ENCODE results near the gene RUBCN.
"Not testable (repeated sequence)": the region's sequence is repeated elsewhere in the genome, so short reads cannot be mapped to it uniquely, and the experiment has no call there.

RUBCN gene

DNA sequence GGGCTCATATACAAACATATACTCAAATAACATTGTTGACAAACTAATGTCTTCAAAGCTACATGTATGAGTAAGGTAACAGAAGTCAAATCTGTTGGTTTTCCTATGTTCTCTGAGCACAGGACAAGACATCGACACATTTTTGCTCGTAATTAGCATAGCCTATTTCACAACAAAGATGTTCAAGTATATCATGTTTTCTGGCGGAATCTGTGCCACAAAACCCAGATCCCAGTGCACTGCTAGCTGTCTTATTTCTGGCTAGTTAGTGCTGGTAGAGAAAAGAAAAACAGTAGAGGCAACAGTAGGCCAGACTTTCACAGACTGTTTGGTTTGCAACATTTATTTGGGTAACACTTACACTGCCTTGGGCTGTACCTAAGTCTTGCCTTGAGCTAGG lies 51.2 kb downstream of the RUBCN start:
- no peak for DNase-seq (ENCODE audit: low read depth)

DNA sequence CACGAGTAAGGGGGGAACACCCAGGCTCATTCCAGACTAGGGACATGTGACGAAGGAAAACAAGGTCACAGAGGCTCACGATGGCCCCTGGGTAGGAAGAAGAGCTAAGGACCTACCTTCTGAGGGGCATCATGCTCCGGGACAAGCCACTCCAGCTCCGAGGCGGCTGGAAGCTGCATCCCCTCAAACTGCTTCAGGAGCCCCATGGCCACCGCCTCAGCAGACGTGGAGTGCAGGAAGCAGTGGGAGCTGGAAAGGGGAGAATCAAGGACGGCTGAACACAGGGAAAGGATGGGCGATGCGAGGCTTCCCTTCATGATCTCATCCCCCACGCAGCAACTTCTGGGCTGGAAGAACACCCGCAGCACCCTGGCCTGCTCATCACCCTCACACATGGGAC lies 53.5 kb downstream of the RUBCN start:
- DNase-seq (ENCODE audit: low read depth) = no peak

DNA sequence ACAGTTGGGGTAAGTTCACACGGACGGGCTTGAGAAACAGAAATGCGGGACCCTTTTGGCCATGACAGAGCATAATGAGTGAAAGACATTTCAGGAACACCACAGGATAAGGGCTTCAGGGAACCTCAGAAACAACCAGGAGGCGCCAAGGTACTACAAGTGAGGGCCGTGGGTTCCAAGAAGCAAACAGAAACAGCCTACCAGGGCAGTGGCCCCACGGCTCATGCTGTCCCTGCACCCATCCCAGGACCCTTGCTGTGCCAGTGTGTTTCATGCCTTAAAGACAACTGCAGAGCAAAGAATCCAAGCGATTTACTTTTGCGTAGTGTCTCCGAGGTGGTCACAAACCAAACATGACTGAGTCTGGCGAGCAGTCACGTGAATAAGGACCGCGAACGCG lies 54.0 kb downstream of the RUBCN start:
- no peak for DNase-seq (ENCODE audit: low read depth)

DNA sequence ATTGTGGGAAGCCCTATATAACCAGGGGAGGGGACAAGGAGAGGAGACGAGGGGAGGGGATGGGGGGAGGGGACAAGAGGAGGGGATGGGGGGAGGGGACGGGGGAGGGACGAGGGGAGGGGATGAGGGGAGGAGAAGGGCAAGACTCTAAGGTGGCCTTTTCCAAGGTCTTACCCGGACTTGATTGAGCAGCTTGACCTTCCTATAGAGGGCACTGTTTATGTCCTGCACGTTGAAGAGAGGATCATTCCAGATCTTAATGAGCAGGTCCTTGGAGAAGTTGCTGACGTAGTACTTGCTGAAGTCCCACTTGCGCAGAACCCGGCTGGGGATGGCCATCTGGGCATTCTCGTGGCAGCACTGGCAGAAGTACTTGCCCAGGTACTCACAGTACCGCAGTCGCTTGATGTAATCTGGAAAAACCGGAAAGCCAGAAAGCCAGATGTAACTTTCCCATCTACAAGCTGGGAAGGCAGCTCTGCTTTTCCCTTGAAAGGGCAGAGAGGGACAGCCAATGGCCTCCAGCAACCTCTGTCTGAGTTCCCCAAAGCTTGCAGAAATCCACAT lies 55.7 kb downstream of the RUBCN start:
- no peak for DNase-seq (ENCODE audit: low read depth)

DNA sequence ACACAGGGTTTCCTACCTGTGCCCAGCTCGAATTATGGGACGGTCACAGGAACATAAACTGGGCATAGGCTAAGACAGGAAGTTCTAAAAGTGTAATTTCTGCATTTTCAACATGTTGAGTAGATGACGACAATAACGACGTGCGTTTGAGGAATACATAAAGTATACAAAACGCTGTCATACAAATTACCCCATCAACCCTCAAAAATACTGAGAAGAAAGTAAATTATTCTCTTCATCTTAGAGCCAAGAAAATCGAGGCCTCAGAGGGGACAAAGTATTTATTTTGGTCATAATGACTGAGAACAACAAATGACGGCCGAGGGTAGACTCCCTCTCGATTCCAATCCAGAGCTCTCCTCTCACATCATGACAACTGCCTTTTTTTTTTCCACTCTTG lies 60.8 kb downstream of the RUBCN start:
- no peak for DNase-seq (ENCODE audit: low read depth)

DNA sequence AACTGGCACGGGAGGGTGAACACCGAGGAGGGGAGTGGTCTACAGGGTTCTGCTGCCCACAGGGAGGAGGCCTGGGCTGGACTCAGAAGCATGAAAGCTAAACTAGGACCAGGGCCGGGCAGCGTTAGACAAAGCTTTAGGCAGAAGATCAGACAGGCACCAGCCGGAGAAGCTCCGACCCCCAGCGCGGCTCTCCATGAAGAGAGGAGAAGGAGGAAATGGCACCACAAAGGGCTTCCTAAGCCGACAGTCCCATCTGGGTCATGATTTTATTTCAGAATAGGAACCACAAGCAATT lies 61.2 kb downstream of the RUBCN start:
- no peak for DNase-seq (ENCODE audit: low read depth)

DNA sequence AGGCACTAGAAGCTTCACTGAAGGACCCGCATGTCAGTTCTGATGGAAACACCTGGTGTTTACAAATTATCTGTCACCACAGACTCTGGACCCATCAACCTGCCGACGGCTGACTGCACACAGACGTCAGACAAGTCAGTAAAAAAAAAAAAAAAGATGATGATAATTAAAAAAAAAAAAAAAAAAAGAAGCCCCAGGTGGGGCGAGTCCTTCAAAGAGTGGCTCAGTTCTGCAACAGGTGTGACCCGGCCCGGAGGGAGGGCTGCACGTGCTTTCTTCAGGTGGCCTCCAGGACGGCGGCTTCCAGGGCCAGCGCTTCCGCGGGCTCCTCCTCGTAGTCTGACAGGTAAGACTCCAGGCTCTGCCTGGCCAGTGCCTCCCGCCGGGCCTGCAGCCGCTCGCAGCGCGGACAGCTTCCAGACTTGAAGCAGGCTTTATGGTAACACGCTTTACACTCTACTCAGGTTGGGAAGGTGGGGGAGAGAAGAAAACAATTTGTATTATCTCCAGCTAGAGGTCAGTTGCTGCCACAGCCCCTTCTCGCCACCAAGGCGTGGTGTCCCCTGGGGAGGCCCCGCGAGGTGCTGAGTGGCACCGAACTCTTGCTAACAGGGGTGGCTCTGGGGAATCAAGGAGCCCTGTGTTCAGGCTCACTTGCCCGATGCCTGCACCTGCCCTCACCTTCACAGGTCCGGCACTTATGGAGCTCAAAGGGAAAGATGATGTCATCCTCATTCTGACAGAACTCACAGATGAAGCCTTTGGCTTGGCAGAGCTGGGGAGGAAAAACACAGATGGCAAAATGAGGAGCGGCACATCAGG lies 61.8 kb downstream of the RUBCN start:
- no peak for DNase-seq (ENCODE audit: low read depth)

DNA sequence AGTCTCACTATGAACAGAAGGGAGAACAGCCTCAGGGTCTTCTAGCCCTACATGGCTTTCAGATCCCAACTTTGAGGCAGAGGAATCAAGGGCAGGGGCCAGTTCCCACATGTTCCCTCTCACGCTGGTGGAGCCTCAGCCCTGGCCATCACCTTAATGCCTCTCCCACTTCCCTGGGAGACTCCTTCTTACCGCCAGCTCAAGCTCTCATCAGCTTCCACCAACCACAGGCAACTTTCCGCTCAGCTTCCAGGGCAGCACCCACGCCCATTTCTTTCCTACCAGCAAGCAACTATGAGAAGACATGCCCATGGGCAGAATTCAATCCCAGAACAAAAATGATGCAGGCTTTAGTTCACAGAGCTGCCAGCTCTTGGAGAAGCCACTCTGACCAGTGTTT lies 63.5 kb downstream of the RUBCN start:
- no peak for DNase-seq (ENCODE audit: low read depth)

DNA sequence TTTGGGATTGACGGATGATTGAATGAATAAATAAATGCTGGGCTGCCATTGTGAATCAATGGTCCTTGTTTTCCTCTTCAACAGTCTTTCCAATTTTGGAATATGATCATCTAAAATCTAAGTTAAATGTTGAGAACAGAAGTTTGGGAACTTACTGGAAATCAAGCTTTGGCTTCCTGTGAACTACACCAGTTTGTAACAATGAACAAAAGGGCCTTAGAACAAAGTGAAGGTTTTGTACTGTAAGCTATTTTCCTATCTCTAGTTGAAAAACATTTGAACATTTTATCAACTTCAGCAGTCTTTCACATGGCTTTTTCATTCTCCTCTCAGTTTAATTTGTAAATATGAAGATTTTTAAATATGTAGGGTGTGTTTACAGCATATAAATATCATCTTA lies 66.3 kb downstream of the RUBCN start:
- no peak for DNase-seq (ENCODE audit: low read depth)

DNA sequence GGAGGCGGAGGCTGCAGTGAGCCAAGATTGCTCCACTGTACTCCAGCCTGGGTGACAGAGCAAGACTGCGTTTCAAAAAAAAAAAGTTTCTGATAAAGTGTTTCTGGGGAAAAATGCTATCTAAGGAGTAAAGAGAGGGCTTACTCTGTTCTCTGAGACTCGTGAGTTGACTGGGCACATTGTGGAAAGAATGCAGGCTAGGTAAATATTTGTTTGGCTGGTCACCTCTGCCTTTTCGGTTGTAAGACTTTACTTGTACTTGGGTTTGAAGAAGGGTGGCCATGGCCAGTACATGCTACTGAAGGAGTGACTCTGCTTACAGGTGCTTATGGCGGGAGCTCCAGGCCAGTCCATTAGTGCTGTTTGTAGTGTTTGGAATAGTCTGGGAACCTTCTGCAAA lies 68.7 kb downstream of the RUBCN start:
- DNase-seq (ENCODE audit: low read depth) = no peak

DNA sequence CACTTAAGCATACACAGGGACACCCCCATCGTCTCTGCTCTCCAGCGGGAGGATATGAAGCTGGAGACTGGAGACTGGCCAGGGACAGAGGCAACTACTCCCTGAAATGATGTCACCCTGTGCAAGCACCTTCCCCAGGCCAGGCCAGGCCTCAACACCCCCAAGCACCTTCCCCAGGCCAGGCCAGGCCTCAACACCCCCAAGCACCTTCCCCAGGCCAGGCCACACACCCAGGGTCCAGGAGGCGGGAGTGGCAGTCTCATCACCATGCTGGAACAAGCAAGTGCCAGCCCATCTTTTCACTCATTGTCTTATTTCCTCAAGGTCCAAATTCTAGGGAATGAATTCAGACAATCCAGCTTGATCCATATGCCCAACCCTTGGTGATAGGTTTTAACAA lies 69.4 kb downstream of the RUBCN start:
- DNase-seq (ENCODE audit: low read depth) = not testable (repeated sequence)

DNA sequence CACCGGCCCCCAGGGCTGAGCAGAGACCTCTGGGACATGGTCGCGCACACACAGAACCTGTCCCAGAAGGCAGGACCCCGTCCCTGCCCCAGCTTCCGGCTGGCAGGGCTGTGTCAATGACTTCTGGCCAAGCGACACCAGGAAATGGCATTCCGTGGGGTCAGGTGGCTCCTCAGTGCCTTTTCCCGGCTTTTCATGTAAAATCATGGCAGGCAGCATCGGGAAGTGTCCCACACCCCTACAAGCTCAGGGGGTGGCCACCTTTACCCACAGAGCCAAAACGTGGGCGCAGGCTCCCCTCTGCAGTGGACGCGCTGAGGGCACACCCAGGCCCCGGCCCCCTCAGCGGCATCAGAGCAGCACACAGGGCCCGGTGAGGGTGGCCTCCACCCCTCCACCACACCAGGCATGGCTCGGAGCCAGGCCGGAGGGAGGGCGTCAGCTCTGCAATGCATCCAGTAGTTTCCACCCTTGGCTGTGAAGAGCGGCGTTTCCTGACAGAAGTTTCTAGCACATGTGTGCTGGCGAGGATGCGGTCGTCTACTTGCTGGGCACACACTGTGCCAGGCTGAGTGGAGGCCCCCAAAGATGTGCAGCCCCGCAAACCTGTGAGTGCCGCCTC lies 70.4 kb downstream of the RUBCN start:
- DNase-seq (ENCODE audit: low read depth) = not testable (repeated sequence)

DNA sequence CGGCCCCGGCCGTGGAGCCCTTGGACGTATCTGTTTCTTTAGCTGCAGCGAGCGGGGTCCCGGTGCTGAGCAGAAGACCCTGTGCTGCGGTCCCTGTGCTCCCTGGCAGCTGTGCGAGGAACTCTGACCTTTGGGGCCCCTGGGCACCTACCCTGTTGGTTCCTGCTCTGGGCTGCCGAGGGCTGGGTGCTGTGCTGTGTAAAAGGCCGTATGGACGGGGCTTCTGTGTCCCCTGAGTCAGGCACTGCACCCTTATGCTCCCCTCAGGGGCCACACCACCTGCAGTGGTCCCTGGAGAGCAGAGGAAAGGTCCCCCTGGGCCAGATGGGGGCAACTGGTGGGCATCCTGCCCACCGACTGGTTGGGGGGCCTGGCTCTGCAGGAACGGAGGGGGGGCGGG lies 71.2 kb downstream of the RUBCN start:
- not testable (repeated sequence) for DNase-seq (ENCODE audit: low read depth)

DNA sequence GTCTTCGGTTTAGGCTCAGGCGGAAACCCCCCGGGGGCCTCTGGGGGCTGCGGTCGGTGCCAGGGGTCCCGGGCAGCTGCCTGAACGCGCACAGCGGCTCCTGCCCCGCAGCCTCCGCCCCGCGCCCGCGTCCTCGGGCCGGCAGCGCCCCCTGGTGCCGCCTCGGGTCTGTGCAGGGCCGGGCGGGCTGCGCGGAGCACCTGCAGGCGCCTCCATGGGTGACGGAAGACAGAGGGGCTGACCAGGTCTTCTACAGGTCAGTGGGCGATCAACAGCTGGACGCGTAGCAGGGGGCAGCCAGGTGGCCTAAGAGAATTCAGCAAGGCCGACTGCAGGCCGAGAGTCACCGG lies 71.6 kb downstream of the RUBCN start:
- not testable (repeated sequence) for DNase-seq (ENCODE audit: low read depth)

DNA sequence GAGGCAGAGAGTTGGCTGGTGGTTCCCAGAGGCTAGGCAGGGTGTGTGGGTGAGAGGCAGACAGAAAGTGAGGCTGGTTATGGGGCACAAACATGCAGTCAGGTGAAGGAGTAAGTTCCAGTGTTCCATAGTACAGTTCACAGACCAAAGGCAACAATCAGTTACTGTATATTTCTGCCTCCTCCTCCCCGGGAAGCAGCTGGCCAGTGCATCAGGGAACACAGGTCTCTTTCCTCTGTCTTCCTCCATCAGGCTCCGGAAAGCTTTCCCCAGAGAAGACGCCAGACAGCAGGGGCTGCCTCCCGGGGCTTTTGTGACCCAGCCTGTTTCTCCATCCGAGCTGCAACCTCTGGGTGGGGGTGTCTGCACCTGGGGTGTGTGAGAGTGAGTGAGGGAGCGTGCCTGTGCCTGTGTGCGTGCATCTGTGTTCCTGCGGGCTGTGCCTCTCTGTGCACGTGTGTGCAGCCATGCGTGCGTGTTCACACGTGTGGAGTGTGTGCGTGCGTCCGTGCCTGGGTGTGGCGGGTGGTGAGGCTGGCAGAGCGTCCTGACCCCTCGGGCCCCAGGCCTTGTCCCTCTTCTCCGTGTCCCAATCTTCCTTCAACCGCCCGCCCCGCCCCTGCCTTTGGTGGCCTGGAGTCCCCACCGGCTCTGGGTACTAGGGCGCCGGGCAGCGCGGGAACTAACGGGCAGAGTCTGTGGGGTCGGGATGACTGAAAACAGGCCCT lies 72.1 kb downstream of the RUBCN start:
- not testable (repeated sequence) for DNase-seq (ENCODE audit: low read depth)

DNA sequence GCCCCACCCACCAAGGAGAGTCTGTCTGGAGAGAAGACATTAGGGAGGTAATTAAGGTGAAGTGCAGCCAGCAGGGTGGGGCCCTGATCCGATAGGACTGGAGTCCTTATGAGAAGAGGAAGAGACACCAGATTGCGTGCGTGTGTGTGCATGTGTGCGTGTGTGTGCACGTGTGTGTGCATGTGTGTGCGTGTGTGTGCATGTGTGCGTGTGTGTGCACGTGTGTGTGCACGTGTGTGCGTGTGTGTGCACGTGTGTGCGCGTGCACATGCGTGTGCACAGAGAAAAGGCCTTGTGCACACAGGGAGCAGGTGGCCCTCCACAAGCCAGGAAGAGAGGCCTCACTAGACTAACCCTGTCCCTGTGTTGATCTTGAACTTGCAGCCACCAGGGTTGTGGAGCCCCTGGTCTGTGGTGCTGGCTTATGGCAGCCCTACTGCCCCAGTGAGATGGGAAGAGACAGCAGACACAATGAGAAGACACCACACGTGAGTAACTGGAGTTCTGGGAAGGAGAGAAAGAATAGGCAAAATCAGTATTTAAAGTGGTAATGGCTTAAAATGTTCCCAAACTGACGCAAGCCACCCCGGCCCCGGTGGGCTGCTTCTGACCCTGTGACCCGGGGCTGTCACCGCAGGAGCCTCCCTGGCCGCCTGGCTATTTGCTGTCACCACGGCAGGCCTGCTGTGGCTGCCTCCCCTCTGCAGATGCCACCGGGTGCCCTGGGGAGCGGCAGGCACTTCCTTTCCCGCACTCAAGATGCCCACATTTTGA lies 73.2 kb downstream of the RUBCN start:
- DNase-seq (ENCODE audit: low read depth) = not testable (repeated sequence)

DNA sequence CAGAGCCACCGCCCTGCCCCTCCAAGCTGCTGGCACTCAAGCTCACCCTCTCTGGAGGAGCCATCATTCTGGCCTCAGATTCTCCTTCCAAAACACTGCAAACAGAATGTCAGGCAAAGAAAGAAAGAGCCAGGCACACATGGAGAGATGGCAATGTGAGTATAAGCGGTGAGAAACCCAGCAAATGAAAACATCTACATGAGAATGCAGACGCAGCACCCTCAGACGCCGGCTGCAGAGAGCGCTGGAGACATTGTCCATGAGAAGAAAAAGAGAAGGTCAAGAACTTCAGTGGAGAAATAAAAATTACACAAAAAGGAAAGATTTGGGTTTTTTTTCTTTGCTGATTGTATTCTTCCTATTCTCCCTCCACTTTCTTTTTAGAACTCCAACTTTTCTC lies 74.4 kb downstream of the RUBCN start:
- DNase-seq (ENCODE audit: low read depth) = not testable (repeated sequence)

DNA sequence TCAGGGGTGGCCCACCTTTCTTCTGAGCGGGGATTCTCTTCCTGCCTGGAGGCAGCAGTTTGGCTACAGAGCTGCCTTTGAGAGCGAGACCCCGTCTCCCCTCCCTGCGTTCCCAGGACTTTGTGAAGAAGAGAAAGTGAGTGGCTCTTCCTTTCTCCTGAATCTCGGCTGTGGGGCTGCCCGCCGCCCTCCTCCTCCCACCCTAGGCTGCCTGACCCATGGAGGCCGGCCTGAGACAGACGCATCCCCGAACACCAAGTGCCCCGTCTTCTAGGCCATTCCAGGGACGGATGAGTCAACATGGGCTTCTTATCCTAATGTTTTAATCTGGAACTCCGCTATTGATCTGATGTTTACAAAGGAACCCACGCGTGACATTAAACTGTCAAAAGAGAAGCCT lies 74.8 kb downstream of the RUBCN start:
- DNase-seq (ENCODE audit: low read depth) = not testable (repeated sequence)

DNA sequence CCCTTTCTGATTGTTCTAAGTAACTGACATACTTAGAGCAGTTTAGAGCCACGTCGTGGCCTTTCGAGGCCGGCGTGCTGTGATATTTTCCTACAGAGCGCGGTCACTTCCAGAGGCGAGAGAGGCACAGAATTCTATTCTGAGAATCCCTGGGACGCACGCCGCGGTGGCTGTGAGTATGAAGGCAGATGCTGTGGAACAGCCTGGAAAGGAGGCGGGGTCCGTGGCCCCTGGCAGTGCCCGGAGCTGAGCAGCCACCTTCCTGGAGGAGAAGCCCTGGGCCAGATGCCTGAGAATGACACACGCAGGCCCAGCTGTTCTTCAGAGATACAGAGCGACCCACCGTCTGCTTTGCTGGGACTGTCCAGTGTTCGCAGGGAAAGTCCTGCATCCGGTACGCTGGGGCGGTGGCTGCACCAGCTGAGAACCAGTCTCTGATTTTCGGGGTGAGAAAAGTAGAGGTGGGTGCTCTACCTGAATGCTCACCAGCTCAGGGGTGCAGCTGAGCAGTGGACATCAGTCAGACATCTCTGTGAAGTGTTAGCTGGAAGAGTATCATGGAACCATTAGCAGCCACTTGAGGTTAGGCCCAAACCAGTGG lies 75.4 kb downstream of the RUBCN start:
- DNase-seq (ENCODE audit: low read depth) = not testable (repeated sequence)

DNA sequence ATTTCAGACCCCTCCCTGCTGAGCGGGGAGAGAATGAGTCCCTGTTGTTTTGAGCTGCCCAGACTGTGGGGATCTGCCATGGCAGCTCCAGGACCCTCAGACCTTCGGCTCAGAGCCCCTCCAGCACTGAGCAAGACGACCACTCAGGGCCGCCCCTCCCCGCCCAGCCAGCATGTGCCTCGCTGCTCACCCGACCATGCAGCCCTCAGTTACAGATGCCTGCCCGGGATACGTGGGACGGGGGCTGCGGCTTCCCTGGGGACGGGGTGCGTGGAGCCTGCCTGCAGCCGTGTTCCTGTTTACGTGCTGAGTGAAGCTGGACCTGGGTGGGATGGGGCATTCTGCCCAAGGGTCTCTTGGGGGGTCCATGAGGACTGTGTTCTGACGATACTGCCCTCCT lies 77.0 kb downstream of the RUBCN start:
- not testable (repeated sequence) for DNase-seq (ENCODE audit: low read depth)

DNA sequence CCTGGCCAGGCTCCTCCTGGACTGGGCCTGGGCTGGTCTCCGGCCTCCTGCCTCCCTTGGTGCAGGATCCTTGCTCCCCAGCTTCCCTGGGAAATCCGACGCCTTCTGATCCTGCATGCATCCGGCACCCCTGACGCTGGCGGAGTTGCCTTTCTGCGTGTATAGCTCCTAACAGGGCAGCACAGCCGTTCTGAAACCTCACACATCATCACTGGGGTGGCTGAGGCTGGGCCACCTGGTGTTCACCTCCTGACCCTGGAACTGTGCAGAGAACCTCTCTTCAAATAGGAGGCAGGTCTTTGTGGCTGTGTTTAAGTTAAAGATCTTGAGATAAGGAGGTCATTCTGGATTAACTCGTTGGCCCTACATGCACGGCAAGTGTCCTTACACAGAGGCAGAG lies 77.6 kb downstream of the RUBCN start:
- DNase-seq (ENCODE audit: low read depth) = not testable (repeated sequence)

DNA sequence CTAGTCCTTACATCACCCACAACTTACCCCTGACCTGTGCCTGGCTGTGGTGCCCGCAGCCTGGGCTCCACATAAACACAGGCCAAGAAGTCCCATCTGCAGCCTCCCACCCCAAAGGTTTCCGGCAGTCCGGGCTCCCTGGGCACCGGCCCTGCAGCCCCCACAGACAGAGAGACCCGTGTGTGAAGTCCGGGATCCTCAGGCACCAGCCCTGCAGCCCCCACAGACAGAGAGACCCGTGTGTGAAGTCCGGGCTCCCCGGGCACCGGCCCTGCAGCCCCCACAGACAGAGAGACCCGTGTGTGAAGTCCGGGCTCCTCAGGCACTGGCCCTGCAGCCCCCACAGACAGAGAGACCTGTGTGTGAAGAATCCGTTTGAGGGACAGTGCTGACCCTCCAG lies 78.0 kb downstream of the RUBCN start:
- DNase-seq (ENCODE audit: low read depth) = not testable (repeated sequence)
